Epithelial cell of proximal tubule (primary cell): ENCODE data around the gene AKAP8. TPM values are rescaled to one million over a fixed set of nuclear protein-coding genes. Genes with fewer than 3 reads are reported as not detected.

Source experiments
- DNase-seq: peaks from one replicate; pipeline ENCODE4 v3.0.0-alpha.2; 2011; ENCODE audit warnings: low read depth
- H3K4me3 ChIP-seq: 2 replicates; pipeline ENCODE4 v1.5.1; 2011; ENCODE audit warnings: low read depth, mild to moderate bottlenecking, low read length
- CTCF ChIP-seq: conservative IDR thresholded peaks from 2 replicates; pipeline ENCODE4 v1.5.1; 2012; ENCODE audit warnings: low read depth, mild to moderate bottlenecking, low read length
- total RNA-seq: library from RNA; depleted of rRNA; stranded (reverse); fragments of >200 nt; gene quantifications from 2 replicates; pipeline ENCODE4 v1.2.3, GENCODE V29; 2015

Gene AKAP8
- total RNA-seq, 1 donor from 2014 or later = 14.1 TPM

- TF ChIP-seq CTCF = no peak
- DNase-seq = no peak
- no peak overlapping the region for H3K4me3 ChIP-seq
Measured at GRCh38 chr19:15307169-15307568, 72.4 kb downstream of the AKAP8 start.

DNA sequence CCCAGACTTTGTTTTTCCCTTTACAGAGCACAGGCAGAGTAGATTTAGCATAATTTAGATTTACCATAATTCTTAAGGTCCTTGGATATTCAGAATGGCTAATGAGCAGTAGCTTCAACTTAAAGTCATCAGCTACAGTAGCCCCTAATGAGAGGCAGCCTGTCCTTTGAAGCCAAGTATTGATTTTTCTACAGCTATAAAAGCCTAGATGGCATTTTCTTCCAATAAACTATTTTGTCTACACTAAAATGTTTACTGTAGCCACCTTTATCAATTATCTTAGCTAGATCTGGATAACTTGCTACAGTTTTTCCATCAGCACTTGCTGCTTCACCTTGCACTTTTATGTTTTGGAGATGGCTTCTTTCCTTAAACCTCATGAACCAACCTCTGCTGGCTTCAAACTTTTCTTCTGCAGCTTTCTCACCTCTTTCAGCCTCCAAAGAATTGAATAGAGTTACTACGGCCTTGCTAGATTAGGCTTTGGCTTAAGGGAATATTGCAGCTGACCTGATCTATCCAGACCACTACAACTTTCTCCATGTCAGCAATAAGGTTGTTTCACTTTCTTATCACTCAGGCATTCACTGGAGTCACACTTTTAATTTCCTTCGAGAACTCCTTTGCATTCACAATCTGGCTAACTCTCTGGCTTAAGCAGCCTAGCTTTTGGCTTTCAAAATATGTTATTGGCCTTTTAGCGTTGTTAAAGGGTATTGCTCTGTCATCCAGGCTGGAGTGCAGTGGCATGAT is 73.8 kb downstream of the AKAP8 start:
- DNase-seq = no peak
- no peak overlapping the region for H3K4me3 ChIP-seq
- TF ChIP-seq CTCF = no peak

DNA sequence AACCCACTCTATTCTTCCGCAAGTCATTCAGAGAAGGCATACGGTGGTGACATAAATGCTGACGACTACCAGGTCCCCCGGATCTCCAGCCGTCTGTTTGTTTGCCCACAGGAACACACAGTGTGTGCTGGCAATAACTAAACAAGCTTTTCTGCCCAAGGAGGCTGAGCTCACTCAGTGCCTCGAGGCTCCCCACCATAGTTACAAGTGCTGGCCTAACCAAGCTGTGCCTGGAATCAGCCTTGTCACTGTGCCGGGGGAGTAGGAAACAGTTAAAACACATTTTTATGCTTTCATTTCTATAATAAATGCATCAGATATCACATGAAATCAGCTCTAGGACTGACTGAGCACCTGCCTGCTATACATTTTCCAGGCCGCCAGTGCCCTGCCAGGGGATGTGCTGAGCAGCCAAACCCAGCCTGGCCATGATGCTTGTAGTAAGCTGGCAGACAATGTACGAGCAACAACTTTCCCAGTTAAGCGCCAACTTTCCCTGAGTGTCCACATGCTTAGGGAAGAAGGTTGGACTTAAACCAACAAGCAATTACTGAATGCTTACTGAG is 75.4 kb downstream of the AKAP8 start:
- no peak for TF ChIP-seq CTCF
- no peak overlapping the region for H3K4me3 ChIP-seq
- no peak for DNase-seq

Other genes starting within 250 kb of the AKAP8 start
- gene NOTCH3, start 178.8 kb downstream of the AKAP8 start, total RNA-seq = 3.8 and 19.6 TPM in 2 replicates
- 0.81 and 2.1 TPM in 2 replicates for gene EPHX3, start 147.3 kb downstream of the AKAP8 start, total RNA-seq
- 14.7 and 18.9 TPM in 2 replicates for gene BRD4, start 47.2 kb downstream of the AKAP8 start, total RNA-seq
- gene AKAP8L, start 39.2 kb upstream of the AKAP8 start, total RNA-seq = 52.2 and 89.9 TPM in 2 replicates
- 19.9 and 32.5 TPM in 2 replicates for gene WIZ, start 70.2 kb upstream of the AKAP8 start, total RNA-seq
- gene RASAL3, start 84.8 kb upstream of the AKAP8 start, total RNA-seq = not detected in 2 replicates
- gene PGLYRP2, start 99.7 kb upstream of the AKAP8 start, total RNA-seq = not detected in 2 replicates
- gene CYP4F22, start 128.7 kb upstream of the AKAP8 start, total RNA-seq = not detected in 2 replicates
- not detected in 2 replicates for gene CYP4F8, start 235.4 kb upstream of the AKAP8 start, total RNA-seq